Fibroblast of lung (primary cell): ENCODE measurements around the gene DNAJC6. TPM values are rescaled to one million over a fixed set of nuclear protein-coding genes. Genes with fewer than 3 reads are reported as not detected.

ENCODE experiments used
- DNase-seq, 2 donors: peaks; one replicate each; pipeline versions ENCODE4 v3.0.0 to v3.0.0-alpha.2; 2010; ENCODE audit warnings: low read depth in 2 of 2
- H2AFZ ChIP-seq: 2 replicates; pipeline ENCODE4 v1.5.1; 2012; ENCODE audit warnings: low read length, control low read depth, inconsistent platforms
- H3K27ac ChIP-seq: 2 replicates; pipeline ENCODE4 v1.5.1; 2011; ENCODE audit warnings: low read length, control low read depth; ENCODE audit not compliant: insufficient read depth
- H3K27me3 ChIP-seq: 2 replicates; pipeline ENCODE4 v1.5.1; 2011; ENCODE audit warnings: mild to moderate bottlenecking, low read length; ENCODE audit not compliant: control insufficient read depth, insufficient read depth
- H3K36me3 ChIP-seq: 2 replicates; pipeline ENCODE4 v1.5.1; 2011; ENCODE audit warnings: low read length; ENCODE audit not compliant: control insufficient read depth, insufficient read depth
- H3K4me1 ChIP-seq: 2 replicates; pipeline ENCODE4 v1.5.1; 2011; ENCODE audit warnings: low read length; ENCODE audit not compliant: control insufficient read depth, insufficient read depth; ENCODE audit errors: extremely low read depth
- H3K4me2 ChIP-seq: 2 replicates; pipeline ENCODE4 v1.5.1; 2011; ENCODE audit warnings: low read length, control low read depth; ENCODE audit not compliant: insufficient read depth; ENCODE audit errors: extremely low read depth
- H3K4me3 ChIP-seq, 4 experiments: fragments of 200-600 bp in 1 of 4; sonication (generic) in 1 of 4; replicated peaks in 1 of 4; 2 replicates each; pipeline ENCODE4 v1.5.1; 2011 to 2016; ENCODE audit warnings: low read length in 4 of 4, low read depth in 3 of 4, mild to moderate bottlenecking in 3 of 4, control low read depth in 2 of 4, inconsistent platforms in 1 of 4, mixed read lengths in 1 of 4; ENCODE audit not compliant: insufficient read depth in 1 of 4; ENCODE audit errors: control extremely low read depth in 1 of 4
- H3K79me2 ChIP-seq: 2 replicates; pipeline ENCODE4 v1.5.1; 2012; ENCODE audit warnings: mild to moderate bottlenecking, low read length, inconsistent platforms; ENCODE audit not compliant: control insufficient read depth, insufficient read depth
- H3K9ac ChIP-seq: 2 replicates; pipeline ENCODE4 v1.5.1; 2011; ENCODE audit warnings: mild to moderate bottlenecking, low read length, control low read depth; ENCODE audit not compliant: insufficient read depth
- H3K9me3 ChIP-seq: 2 replicates; pipeline ENCODE4 v1.5.1; 2012; ENCODE audit warnings: low read depth, low read length; ENCODE audit not compliant: control insufficient read depth, insufficient read depth
- H4K20me1 ChIP-seq: 2 replicates; pipeline ENCODE4 v1.5.1; 2011; ENCODE audit warnings: low read length; ENCODE audit not compliant: control insufficient read depth, insufficient read depth; ENCODE audit errors: extremely low read depth
- CTCF ChIP-seq, 2 donors: IDR thresholded peaks in 1 of 2; conservative IDR thresholded peaks in 1 of 2; 1 replicate in 1 of 2; 2 replicates in 1 of 2; pipeline ENCODE4 v1.5.1; 2011 to 2012; ENCODE audit warnings: low read length in 2 of 2, control low read depth in 1 of 2, inconsistent platforms in 1 of 2, low read depth in 1 of 2, mild to moderate bottlenecking in 1 of 2
- EZH2 ChIP-seq: IDR thresholded peaks from 2 replicates; pipeline ENCODE4 v1.5.1; 2012; ENCODE audit warnings: low read length, control low read depth, mild to moderate bottlenecking; ENCODE audit errors: missing control alignments
- polyA plus RNA-seq, 2 donors: library from polyadenylated mRNA; depleted of rRNA in 1 of 2; stranded (reverse) in 1 of 2; unstranded in 1 of 2; fragments of >200 nt; gene quantifications; 2 replicates each; pipeline ENCODE4 v1.2.1, GENCODE V29; 2011 to 2012; ENCODE audit warnings: missing spikeins in 1 of 2
- total RNA-seq: library from RNA; depleted of rRNA; stranded (reverse); fragments of >200 nt; gene quantifications from 2 replicates; pipeline ENCODE4 v1.2.1, GENCODE V29; 2014

Gene DNAJC6
- total and polyA plus RNA-seq, 2 donors (not counting 1 experiment from before 2014, with no cell fraction given) = 0.33 to 0.98 TPM

GRCh38 chr1:65363484-65363883 is 54.1 kb downstream of the DNAJC6 start:
- Histone ChIP-seq H3K4me2 (no peak overlapping the region), H3K27ac (no peak overlapping the region), H3K79me2 (no peaks in the 10 kb centered on the region), H3K9ac (no peak overlapping the region), H3K9me3 (no peaks in the 10 kb centered on the region), H3K4me1 (no peaks in the 10 kb centered on the region), H4K20me1 (no peaks in the 10 kb centered on the region), H2AFZ (no peak overlapping the region), H3K27me3 (no peaks in the 10 kb centered on the region), H3K36me3 (no peaks in the 10 kb centered on the region), H3K4me3 (no peak overlapping the region)
- DNase-seq = no peak
- TF ChIP-seq CTCF (conservative IDR thresholded peaks at IDR 0.05 in 1 of 2, IDR thresholded peaks at IDR 0.05 in 1 of 2; ENCODE audit: low read depth in 1 of 2, low read length in 2 of 2) (no peak), EZH2 (no peak)

- H3K79me2 ChIP-seq = no peaks in the 10 kb centered on the region
- H3K9me3 ChIP-seq = no peaks in the 10 kb centered on the region
- no peak overlapping the region for H3K4me3 ChIP-seq
- no peaks in the 10 kb centered on the region for H4K20me1 ChIP-seq
- no peak for TF ChIP-seq EZH2
- TF ChIP-seq CTCF (conservative IDR thresholded peaks at IDR 0.05 in 1 of 2, IDR thresholded peaks at IDR 0.05 in 1 of 2; ENCODE audit: low read depth in 1 of 2, low read length in 2 of 2) = no peak
- H3K36me3 ChIP-seq = no peaks in the 10 kb centered on the region
- H3K9ac ChIP-seq = no peak overlapping the region
- no peak overlapping the region for H3K27ac ChIP-seq
- H3K27me3 ChIP-seq = no peaks in the 10 kb centered on the region
- no peaks in the 10 kb centered on the region for H3K4me1 ChIP-seq
- no peak overlapping the region for H2AFZ ChIP-seq
- H3K4me2 ChIP-seq = no peak overlapping the region
- DNase-seq = no peak
Measured at GRCh38 chr1:65368403-65368802, 59.1 kb downstream of the DNAJC6 start.

- DNase-seq = no peak
- no peaks in the 10 kb centered on the region for H4K20me1 ChIP-seq
- no peak overlapping the region for H3K27ac ChIP-seq
- no peak for TF ChIP-seq CTCF (conservative IDR thresholded peaks at IDR 0.05 in 1 of 2, IDR thresholded peaks at IDR 0.05 in 1 of 2; ENCODE audit: low read depth in 1 of 2, low read length in 2 of 2)
- TF ChIP-seq EZH2 = no peak
- no peak overlapping the region for H3K4me2 ChIP-seq
- H3K4me1 ChIP-seq = no peaks in the 10 kb centered on the region
- H3K9me3 ChIP-seq = no peaks in the 10 kb centered on the region
- H3K27me3 ChIP-seq = no peaks in the 10 kb centered on the region
- H2AFZ ChIP-seq = no peak overlapping the region
- no peak overlapping the region for H3K4me3 ChIP-seq
- H3K79me2 ChIP-seq = no peaks in the 10 kb centered on the region
- H3K9ac ChIP-seq = no peak overlapping the region
- no peaks in the 10 kb centered on the region for H3K36me3 ChIP-seq
Measured at GRCh38 chr1:65371544-65371943, 62.2 kb downstream of the DNAJC6 start.
